ENCODE measurements around the gene OXCT2. TPM values are rescaled to one million over a fixed set of nuclear protein-coding genes. Genes with fewer than 3 reads are reported as not detected.

Gene OXCT2
- total and polyA plus RNA-seq, 9 of the 15 experiments (the other 6 are each of a cell fraction or from before 2014, with no cell fraction given), result 0.08 to 0.64 (median 0.22) TPM; not detected in 2

- TF ChIP-seq POLR2G (IDR thresholded peaks at IDR 0.05; ENCODE audit: low read depth, low read length) (no peak), ATF1 (CRISPR knock-in tag; IDR thresholded peaks at IDR 0.05) (no peak), ATF1 (tag; IDR thresholded peaks at IDR 0.05) (no peak), CCAR2 (IDR thresholded peaks at IDR 0.05; ENCODE audit: low read depth, low read length) (no peak), SAFB2 (IDR thresholded peaks at IDR 0.05; ENCODE audit: borderline replicate concordance, low read depth, low read length, severe bottlenecking) (no peak), ZNF398 (CRISPR knock-in tag; IDR thresholded peaks at IDR 0.05) (no peak), BDP1 (IDR thresholded peaks at IDR 0.05; ENCODE audit: insufficient read depth, insufficient read length) (no peak), ZNF124 (CRISPR knock-in tag; IDR thresholded peaks at IDR 0.05) (no peak), SMARCC2 (IDR thresholded peaks at IDR 0.05; ENCODE audit: low read depth) (no peak), ZNF165 (CRISPR knock-in tag; IDR thresholded peaks at IDR 0.05; ENCODE audit: borderline replicate concordance) (no peak)
- TF ChIP-seq, protein P1, sequence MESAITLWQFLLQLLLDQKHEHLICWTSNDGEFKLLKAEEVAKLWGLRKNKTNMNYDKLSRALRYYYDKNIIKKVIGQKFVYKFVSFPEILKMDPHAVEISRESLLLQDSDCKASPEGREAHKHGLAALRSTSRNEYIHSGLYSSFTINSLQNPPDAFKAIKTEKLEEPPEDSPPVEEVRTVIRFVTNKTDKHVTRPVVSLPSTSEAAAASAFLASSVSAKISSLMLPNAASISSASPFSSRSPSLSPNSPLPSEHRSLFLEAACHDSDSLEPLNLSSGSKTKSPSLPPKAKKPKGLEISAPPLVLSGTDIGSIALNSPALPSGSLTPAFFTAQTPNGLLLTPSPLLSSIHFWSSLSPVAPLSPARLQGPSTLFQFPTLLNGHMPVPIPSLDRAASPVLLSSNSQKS (CRISPR knock-in tag; IDR thresholded peaks at IDR 0.05), result no peak
- TF ChIP-seq, protein P2, sequence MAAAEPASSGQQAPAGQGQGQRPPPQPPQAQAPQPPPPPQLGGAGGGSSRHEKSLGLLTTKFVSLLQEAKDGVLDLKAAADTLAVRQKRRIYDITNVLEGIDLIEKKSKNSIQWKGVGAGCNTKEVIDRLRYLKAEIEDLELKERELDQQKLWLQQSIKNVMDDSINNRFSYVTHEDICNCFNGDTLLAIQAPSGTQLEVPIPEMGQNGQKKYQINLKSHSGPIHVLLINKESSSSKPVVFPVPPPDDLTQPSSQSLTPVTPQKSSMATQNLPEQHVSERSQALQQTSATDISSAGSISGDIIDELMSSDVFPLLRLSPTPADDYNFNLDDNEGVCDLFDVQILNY (CRISPR knock-in tag; IDR thresholded peaks at IDR 0.05), result no peak
These were observed 38.4 kb downstream of the OXCT2 start (continued) for GRCh38 chr1:39732730-39733129.

All from K562 (cell line).